HCT116 (cell line): ENCODE measurements around the gene MAPK1.

Experiments
- EZH2phosphoT487 ChIP-seq: fragments of 200-600 bp; IDR thresholded peaks from 2 replicates; pipeline ENCODE4 v1.6.1; 2018; ENCODE audit warnings: antibody characterized with exemption, borderline replicate concordance
- POLR2A ChIP-seq: IDR thresholded peaks from 2 replicates; pipeline ENCODE4 v1.7.0; 2011; ENCODE audit warnings: borderline replicate concordance; ENCODE audit not compliant: insufficient read depth, insufficient read length; ENCODE audit errors: extremely low read depth
- POLR2AphosphoS5 ChIP-seq: IDR thresholded peaks from 2 replicates; pipeline ENCODE4 v1.6.1; 2011; ENCODE audit warnings: mild to moderate bottlenecking, low read depth, low read length, moderate library complexity
- SRF ChIP-seq: IDR thresholded peaks from 2 replicates; pipeline ENCODE4 v1.6.1; 2012; ENCODE audit warnings: low read depth
- YY1 ChIP-seq: IDR thresholded peaks from 2 replicates; pipeline ENCODE4 v1.6.1; 2011; ENCODE audit warnings: low read length, low read depth, moderate library complexity, mild to moderate bottlenecking; ENCODE audit not compliant: insufficient replicate concordance; ENCODE audit errors: extremely low read depth
- TF ChIP-seq, protein P1 (sequence below), 3 experiments: fragments of 200-600 bp in 1 of 3; sonication (generic) in 1 of 3; IDR thresholded peaks in 2 of 3; conservative IDR thresholded peaks in 1 of 3; 2 replicates each; pipeline ENCODE4 v1.5.1; 2012 to 2017; ENCODE audit warnings: low read depth in 2 of 3, low read length in 2 of 3, antibody characterized with exemption in 1 of 3, borderline replicate concordance in 1 of 3, control low read depth in 1 of 3, mild to moderate bottlenecking in 1 of 3, mixed read lengths in 1 of 3, mixed run types in 1 of 3, moderate library complexity in 1 of 3; ENCODE audit not compliant: insufficient read depth in 1 of 3
- TF ChIP-seq, protein P2 (sequence below): IDR thresholded peaks from 2 replicates; pipeline ENCODE4 v1.6.1; 2012
- TF ChIP-seq, protein P3 (sequence below): IDR thresholded peaks from 2 replicates; pipeline ENCODE4 v1.6.1; 2012

DNA sequence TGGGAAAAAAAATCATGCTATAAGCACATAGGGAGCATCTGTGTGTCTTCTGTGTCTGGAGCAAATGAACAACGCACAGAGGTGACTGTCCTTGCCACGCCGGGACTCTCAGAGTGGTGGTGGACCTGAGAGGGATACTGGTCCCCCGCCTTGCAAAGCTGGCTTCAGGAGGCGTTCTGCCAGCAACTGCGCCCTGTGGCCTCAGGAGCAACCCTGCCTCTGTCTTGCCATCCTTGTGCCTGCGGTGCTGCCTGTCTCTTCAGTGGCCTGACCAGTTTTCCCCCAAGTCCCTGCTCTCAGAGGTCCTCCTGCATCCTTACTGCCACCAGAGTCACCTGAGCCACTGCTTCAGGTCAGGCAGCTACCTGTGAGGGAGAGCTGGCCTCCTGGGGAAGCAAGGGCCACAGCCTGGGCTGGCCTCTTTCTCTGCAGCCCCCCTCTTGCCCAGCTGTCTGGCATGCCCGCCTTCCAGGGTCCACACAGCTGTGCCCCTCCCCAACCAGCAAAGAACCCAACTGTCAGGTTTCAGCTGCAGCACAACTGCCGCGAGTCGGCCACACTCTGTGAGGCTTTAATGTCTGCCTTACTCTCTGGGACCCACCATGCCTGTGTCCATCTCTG, 101.4 kb downstream of the MAPK1 start:
- TF ChIP-seq POLR2A = no peak
- TF ChIP-seq, protein P1, sequence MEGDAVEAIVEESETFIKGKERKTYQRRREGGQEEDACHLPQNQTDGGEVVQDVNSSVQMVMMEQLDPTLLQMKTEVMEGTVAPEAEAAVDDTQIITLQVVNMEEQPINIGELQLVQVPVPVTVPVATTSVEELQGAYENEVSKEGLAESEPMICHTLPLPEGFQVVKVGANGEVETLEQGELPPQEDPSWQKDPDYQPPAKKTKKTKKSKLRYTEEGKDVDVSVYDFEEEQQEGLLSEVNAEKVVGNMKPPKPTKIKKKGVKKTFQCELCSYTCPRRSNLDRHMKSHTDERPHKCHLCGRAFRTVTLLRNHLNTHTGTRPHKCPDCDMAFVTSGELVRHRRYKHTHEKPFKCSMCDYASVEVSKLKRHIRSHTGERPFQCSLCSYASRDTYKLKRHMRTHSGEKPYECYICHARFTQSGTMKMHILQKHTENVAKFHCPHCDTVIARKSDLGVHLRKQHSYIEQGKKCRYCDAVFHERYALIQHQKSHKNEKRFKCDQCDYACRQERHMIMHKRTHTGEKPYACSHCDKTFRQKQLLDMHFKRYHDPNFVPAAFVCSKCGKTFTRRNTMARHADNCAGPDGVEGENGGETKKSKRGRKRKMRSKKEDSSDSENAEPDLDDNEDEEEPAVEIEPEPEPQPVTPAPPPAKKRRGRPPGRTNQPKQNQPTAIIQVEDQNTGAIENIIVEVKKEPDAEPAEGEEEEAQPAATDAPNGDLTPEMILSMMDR (IDR thresholded peaks at IDR 0.05 in 2 of 3, conservative IDR thresholded peaks at IDR 0.05 in 1 of 3; ENCODE audit: borderline replicate concordance in 1 of 3, insufficient read depth in 1 of 3, low read depth in 2 of 3, low read length in 2 of 3) = no peak
- TF ChIP-seq, protein P2, sequence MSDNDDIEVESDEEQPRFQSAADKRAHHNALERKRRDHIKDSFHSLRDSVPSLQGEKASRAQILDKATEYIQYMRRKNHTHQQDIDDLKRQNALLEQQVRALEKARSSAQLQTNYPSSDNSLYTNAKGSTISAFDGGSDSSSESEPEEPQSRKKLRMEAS = no peak
- TF ChIP-seq EZH2phosphoT487 = no peak
- no peak for TF ChIP-seq YY1
- no peak for TF ChIP-seq SRF
- no peak for TF ChIP-seq POLR2AphosphoS5
- TF ChIP-seq, protein P3, sequence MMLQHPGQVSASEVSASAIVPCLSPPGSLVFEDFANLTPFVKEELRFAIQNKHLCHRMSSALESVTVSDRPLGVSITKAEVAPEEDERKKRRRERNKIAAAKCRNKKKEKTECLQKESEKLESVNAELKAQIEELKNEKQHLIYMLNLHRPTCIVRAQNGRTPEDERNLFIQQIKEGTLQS = no peak
